Spleen (tissue), 11 donors: Measurements from ENCODE around the gene AP1G2. TPM values are rescaled to one million over a fixed set of nuclear protein-coding genes. Genes with fewer than 3 reads are reported as not detected.

Source experiments
- DNase-seq: peaks from one replicate; pipeline ENCODE4 v3.0.0-alpha.2; 2020
- H3K27ac ChIP-seq, 8 donors: fragments of 200-600 bp; sonication (generic) in 7 of 8; 1 replicate in 4 of 8; 2 replicates in 4 of 8; pipeline versions ENCODE4 v1.5.0 to v1.8.0; 2016 to 2021; ENCODE audit warnings: inconsistent platforms in 4 of 8, mild to moderate bottlenecking in 4 of 8, moderate library complexity in 1 of 8
- H3K27me3 ChIP-seq, 7 donors: fragments of 200-600 bp; sonication (generic) in 6 of 7; replicated peaks in 1 of 7; 1 replicate in 4 of 7; 2 replicates in 3 of 7; pipeline versions ENCODE4 v1.5.0 to v1.8.0; 2016 to 2021; ENCODE audit warnings: inconsistent platforms in 3 of 7, mild to moderate bottlenecking in 1 of 7
- H3K36me3 ChIP-seq, 6 donors: fragments of 200-600 bp; sonication (generic) in 5 of 6; 1 replicate in 4 of 6; 2 replicates in 2 of 6; pipeline versions ENCODE4 v1.5.0 to v1.8.0; 2016 to 2021; ENCODE audit warnings: inconsistent platforms in 2 of 6
- H3K4me1 ChIP-seq, 6 donors: fragments of 200-600 bp; sonication (generic) in 5 of 6; 1 replicate in 3 of 6; 2 replicates in 3 of 6; pipeline versions ENCODE4 v1.5.0 to v1.8.0; 2016 to 2021; ENCODE audit warnings: inconsistent platforms in 3 of 6
- H3K4me3 ChIP-seq, 8 donors: fragments of 200-600 bp; sonication (generic) in 7 of 8; 1 replicate in 4 of 8; 2 replicates in 4 of 8; pipeline versions ENCODE4 v1.5.0 to v1.8.0; 2016 to 2021; ENCODE audit warnings: inconsistent platforms in 4 of 8, mild to moderate bottlenecking in 4 of 8, moderate library complexity in 2 of 8
- H3K9me3 ChIP-seq, 8 donors: fragments of 200-600 bp; sonication (generic) in 7 of 8; 1 replicate in 4 of 8; 2 replicates in 4 of 8; pipeline versions ENCODE4 v1.5.0 to v1.8.0; 2016 to 2021; ENCODE audit warnings: inconsistent platforms in 4 of 8
- POLR2A ChIP-seq, 3 donors: fragments of 450-650 bp; IDR thresholded peaks; one replicate each; pipeline ENCODE4 v1.5.1; 2017; ENCODE audit warnings: antibody characterized with exemption in 3 of 3, mild to moderate bottlenecking in 1 of 3
- POLR2AphosphoS5 ChIP-seq, 3 donors: sonication (generic); formaldehyde crosslinking; IDR thresholded peaks; one replicate each; pipeline ENCODE4 v1.5.1; 2017; ENCODE audit warnings: antibody characterized with exemption in 3 of 3
- WGBS, 5 donors: extraction: QIAGEN DNeasy Blood & Tissue Kit in 3 of 5; methylation state at CpG; one replicate each; pipeline versions ENCODE4 v1.1.5 to v1.1.7; 2013 to 2018; 5-methylcytosine and 5-hydroxymethylcytosine counted together
- intact Hi-C: fragments of 100-400 bp; cut with DNase I; formaldehyde crosslinking; loops from one replicate; pipeline ENCODE4 v1.15.0; 2023; ENCODE audit warnings: low total_unique reads
- polyA plus RNA-seq, 3 donors: library from polyadenylated mRNA; stranded (reverse); fragments of 200-250 nt; gene quantifications; one replicate each; pipeline ENCODE4 v1.2.1, GENCODE V29; 2013
- total RNA-seq, 7 donors: library from RNA; depleted of rRNA in 3 of 7; stranded (reverse); fragments of >200 nt in 3 of 7; fragmentation: NEBNext Ultra II Directional in 4 of 7; extraction: Animal tissue kit (Norgen Biotek cat#: 25700) in 4 of 7; gene quantifications; one replicate each; pipeline versions ENCODE4 v1.1.0 to v1.2.1, GENCODE V29; 2016 to 2021
- TF ChIP-seq, protein P1 (sequence below), 11 experiments: fragments of 200-600 bp in 7 of 11; fragments of 450-650 bp in 4 of 11; sonication (generic) in 4 of 11; IDR thresholded peaks in 8 of 11; conservative IDR thresholded peaks in 3 of 11; 1 replicate in 7 of 11; 2 replicates in 4 of 11; pipeline versions ENCODE4 v1.4.0 to v1.8.0; 2016 to 2021; ENCODE audit warnings: antibody characterized with exemption in 11 of 11, inconsistent platforms in 4 of 11, mild to moderate bottlenecking in 1 of 11
- donor health status: healthy with polysubstance abuse.
- donor health status: DM: no; HTN: no; CAD: no; lungs with moderate emphysema.
- donor health status: DM: no; HTN: no; CAD: no.
- donor health status: Bipolar disorder and iron deficiency.
- donor health status: healthy.
- donor health status: DM: no; HTN: no; CAD: no.
- donor health status: DM: yes; HTN: yes; CAD: no.

AP1G2 gene
- total and polyA plus RNA-seq, 10 donors = 126 to 267 (median 187) TPM

DNA sequence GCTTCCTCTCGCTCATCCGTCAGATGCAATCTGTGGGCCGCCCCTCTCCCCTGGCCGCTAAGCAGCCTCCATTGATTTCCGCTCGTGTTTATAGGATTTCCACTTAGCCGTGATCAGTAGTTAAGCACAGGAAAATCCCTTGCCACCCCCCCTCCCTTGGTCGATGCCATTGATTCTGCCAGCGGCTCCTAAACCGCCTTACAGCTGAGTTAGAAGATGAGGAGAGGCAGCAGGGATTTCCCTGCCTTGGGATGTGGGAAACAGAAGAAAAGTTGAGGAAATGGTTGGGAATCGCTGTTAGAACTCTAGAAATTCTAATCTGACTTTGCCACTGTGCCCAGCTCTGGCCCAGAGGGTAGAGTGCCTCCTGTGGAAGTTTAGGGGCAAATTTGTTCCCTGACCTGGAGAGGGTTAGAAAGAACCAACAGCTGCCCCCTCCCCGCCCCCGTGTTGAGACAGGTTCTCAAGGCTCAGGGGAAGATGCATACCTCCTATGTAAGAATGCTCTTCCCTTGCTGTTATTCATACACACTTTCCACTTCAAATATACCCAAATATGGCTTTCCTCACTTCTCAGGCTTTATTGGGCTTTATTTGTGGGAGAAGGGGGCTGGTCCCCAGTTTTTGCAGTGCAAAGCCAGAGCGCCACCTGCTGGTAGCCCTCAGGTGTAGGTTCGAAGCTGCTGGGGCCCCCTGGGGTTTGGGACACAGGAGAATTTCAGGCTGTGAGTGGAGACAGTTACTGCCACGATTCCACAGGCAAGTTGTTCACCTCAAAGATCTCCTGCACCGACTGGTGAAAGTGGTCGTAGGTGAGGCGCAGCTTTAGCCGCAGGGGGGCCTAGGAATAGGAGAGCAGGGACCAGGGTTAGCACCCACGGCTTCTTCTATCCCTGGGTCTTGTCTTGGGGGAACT, 8.3 kb downstream of the AP1G2 start:
- DNase-seq = peak; percentile 88
- Histone ChIP-seq H3K27me3 (no peaks in the 10 kb centered on the region), H3K27ac (peak overlapping the region in 1 of 8 donors; percentile 0), H3K4me1 (peaks cover 10 to 75% (median 39%) of the 10 kb centered on the region in 6 donors), H3K36me3 (peaks cover 0 to 65% (median 54%) of the 10 kb centered on the region in 6 donors), H3K9me3 (no peaks in the 10 kb centered on the region), H3K4me3 (no peak overlapping the region)
- intact Hi-C loops = no loop called here
- WGBS, 5 donors = 76 to 82% (median 80%) methylated on average over 21 of the region's 21 CpGs
- TF ChIP-seq POLR2AphosphoS5 (IDR thresholded peaks at IDR 0.05) (peak in 2 of 3 donors; percentile 24 to 31), POLR2A (IDR thresholded peaks at IDR 0.05) (no peak)
- TF ChIP-seq, protein P1, sequence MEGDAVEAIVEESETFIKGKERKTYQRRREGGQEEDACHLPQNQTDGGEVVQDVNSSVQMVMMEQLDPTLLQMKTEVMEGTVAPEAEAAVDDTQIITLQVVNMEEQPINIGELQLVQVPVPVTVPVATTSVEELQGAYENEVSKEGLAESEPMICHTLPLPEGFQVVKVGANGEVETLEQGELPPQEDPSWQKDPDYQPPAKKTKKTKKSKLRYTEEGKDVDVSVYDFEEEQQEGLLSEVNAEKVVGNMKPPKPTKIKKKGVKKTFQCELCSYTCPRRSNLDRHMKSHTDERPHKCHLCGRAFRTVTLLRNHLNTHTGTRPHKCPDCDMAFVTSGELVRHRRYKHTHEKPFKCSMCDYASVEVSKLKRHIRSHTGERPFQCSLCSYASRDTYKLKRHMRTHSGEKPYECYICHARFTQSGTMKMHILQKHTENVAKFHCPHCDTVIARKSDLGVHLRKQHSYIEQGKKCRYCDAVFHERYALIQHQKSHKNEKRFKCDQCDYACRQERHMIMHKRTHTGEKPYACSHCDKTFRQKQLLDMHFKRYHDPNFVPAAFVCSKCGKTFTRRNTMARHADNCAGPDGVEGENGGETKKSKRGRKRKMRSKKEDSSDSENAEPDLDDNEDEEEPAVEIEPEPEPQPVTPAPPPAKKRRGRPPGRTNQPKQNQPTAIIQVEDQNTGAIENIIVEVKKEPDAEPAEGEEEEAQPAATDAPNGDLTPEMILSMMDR (IDR thresholded peaks at IDR 0.05 in 8 of 11, conservative IDR thresholded peaks at IDR 0.05 in 3 of 11) = peak; percentile 14 to 85 (median 69)

DNA sequence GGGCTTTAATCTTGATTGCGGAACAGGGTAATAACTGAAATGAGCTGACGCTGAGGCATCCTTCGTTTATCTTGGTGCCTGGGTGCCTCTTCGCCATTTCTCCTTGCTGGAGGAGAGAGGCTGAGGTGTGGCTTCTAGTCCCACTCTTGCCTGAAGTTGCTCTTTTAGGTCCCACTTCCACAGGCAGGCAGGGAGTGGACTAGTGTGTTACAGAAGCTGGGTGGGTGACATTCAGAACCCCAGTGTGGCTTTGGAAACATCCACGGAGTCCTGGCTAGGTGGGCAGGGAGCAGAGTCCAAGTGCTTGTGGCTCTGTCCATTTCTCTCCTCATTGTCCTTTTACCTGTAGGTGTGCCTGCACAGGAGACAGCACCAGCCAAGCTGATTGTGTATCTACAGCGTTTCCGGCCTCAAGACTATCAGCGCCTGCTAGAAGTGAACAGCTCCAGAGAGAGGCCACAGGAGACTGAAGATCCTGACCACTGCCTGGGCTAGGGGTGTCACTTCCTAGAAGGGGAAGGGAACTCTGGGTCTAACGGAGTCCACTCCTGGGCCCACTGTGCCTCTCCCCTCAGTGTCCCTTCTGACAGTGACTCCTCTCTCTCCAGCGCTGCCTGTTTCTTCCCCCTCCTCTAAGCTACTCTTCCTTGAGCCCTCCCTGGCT, 9.1 kb downstream of the AP1G2 start:
- intact Hi-C loops = no loop called here
- TF ChIP-seq, protein P1 (IDR thresholded peaks at IDR 0.05 in 8 of 11, conservative IDR thresholded peaks at IDR 0.05 in 3 of 11) = no peak
- no peak for TF ChIP-seq POLR2A (IDR thresholded peaks at IDR 0.05)
- no peak for TF ChIP-seq POLR2AphosphoS5 (IDR thresholded peaks at IDR 0.05)
- 89 to 96% (median 91%) methylated on average over 10 of the region's 10 CpGs for WGBS, 5 donors
- no peaks in the 10 kb centered on the region for H3K9me3 ChIP-seq
- no peak for DNase-seq
- no peaks in the 10 kb centered on the region for H3K27me3 ChIP-seq
- H3K36me3 ChIP-seq = peaks cover 0 to 57% (median 47%) of the 10 kb centered on the region in 6 donors
- H3K4me3 ChIP-seq = no peak overlapping the region
- H3K27ac ChIP-seq = peak overlapping the region in 2 of 8 donors; percentile 96 to 99
- H3K4me1 ChIP-seq = peaks cover 10 to 69% (median 38%) of the 10 kb centered on the region in 6 donors

DNA sequence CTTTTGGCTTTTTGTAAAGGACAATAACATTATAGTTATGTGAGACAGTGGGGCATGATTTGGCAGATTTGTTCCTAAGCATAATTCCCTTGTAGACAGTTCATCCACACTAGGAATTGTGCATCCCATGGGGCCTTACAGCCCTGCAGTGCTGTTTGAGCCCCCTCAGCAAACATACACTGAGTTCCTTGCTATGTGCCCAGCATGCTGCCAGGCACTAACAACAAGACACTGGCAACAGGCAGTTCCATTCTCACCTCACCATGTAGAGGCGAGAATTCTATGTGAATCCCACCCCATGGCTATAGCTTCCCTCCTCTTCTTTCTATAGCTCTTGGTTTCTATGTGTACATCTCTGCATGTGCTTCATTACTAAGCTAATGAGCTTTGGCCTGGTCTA, 9.6 kb downstream of the AP1G2 start:
- intact Hi-C loops = no loop called here
- no peak for DNase-seq
- TF ChIP-seq, protein P1 (IDR thresholded peaks at IDR 0.05 in 8 of 11, conservative IDR thresholded peaks at IDR 0.05 in 3 of 11) = no peak
- TF ChIP-seq POLR2A (IDR thresholded peaks at IDR 0.05) (no peak), POLR2AphosphoS5 (IDR thresholded peaks at IDR 0.05) (no peak)
- H3K9me3 ChIP-seq = no peaks in the 10 kb centered on the region
- 90 to 100% (median 100%) methylated on average over 1 of the region's 1 CpG for WGBS, 5 donors
- H3K4me1 ChIP-seq = peaks cover 10 to 63% (median 35%) of the 10 kb centered on the region in 6 donors
- no peak overlapping the region for H3K4me3 ChIP-seq
- H3K36me3 ChIP-seq = peaks cover 0 to 52% (median 42%) of the 10 kb centered on the region in 6 donors
- H3K27ac ChIP-seq = peak overlapping the region in 3 of 8 donors; percentile 96 to 99 (median 97)
- H3K27me3 ChIP-seq = no peaks in the 10 kb centered on the region
